ENCODE data around the gene RTBDN.

Gene RTBDN

GRCh38 chr19:12834566-12834943 lies at the start of gene RTBDN:
RTBDN (minus strand) TSS chr19:12834579; CDS start chr19:12829979, 4,600 bp downstream.
- no peak for TF ChIP-seq GATA2 (IDR thresholded peaks at IDR 0.05; ENCODE audit: low read depth, low read length)
- no peak for TF ChIP-seq GATA3 (IDR thresholded peaks at IDR 0.05; ENCODE audit: low read depth, low read length)

- TF ChIP-seq GATA2 (IDR thresholded peaks at IDR 0.05; ENCODE audit: low read depth, low read length) (no peak), GATA3 (IDR thresholded peaks at IDR 0.05; ENCODE audit: low read depth, low read length) (no peak)
Measured at GRCh38 chr19:12882589-12882988, 48.2 kb upstream of the RTBDN start.

- TF ChIP-seq GATA3 (IDR thresholded peaks at IDR 0.05; ENCODE audit: low read depth, low read length) = no peak
- TF ChIP-seq GATA2 (IDR thresholded peaks at IDR 0.05; ENCODE audit: low read depth, low read length) = no peak
Measured at GRCh38 chr19:12881172-12881808, 46.9 kb upstream of the RTBDN start, which contains the start of gene DNASE2. DNASE2 (minus strand) TSS chr19:12881449; CDS start chr19:12881375, 74 bp downstream.

- TF ChIP-seq GATA3 (IDR thresholded peaks at IDR 0.05; ENCODE audit: low read depth, low read length) = no peak
- no peak for TF ChIP-seq GATA2 (IDR thresholded peaks at IDR 0.05; ENCODE audit: low read depth, low read length)
Measured at GRCh38 chr19:12880551-12881171, 46.3 kb upstream of the RTBDN start.

- TF ChIP-seq GATA2 (IDR thresholded peaks at IDR 0.05; ENCODE audit: low read depth, low read length) (no peak), GATA3 (IDR thresholded peaks at IDR 0.05; ENCODE audit: low read depth, low read length) (no peak)
Measured at GRCh38 chr19:12875086-12875485, 40.7 kb upstream of the RTBDN start.

GRCh38 chr19:12873891-12874745 lies 39.7 kb upstream of the RTBDN start:
- TF ChIP-seq GATA3 (IDR thresholded peaks at IDR 0.05; ENCODE audit: low read depth, low read length) = no peak
- no peak for TF ChIP-seq GATA2 (IDR thresholded peaks at IDR 0.05; ENCODE audit: low read depth, low read length)

GRCh38 chr19:12872941-12873890 lies 38.8 kb upstream of the RTBDN start:
- TF ChIP-seq GATA2 (IDR thresholded peaks at IDR 0.05; ENCODE audit: low read depth, low read length) = no peak
- no peak for TF ChIP-seq GATA3 (IDR thresholded peaks at IDR 0.05; ENCODE audit: low read depth, low read length)

GRCh38 chr19:12872255-12872654 lies 37.9 kb upstream of the RTBDN start:
- TF ChIP-seq GATA3 (IDR thresholded peaks at IDR 0.05; ENCODE audit: low read depth, low read length) (no peak), GATA2 (IDR thresholded peaks at IDR 0.05; ENCODE audit: low read depth, low read length) (no peak)

GRCh38 chr19:12871681-12872080 lies 37.3 kb upstream of the RTBDN start:
- no peak for TF ChIP-seq GATA3 (IDR thresholded peaks at IDR 0.05; ENCODE audit: low read depth, low read length)
- TF ChIP-seq GATA2 (IDR thresholded peaks at IDR 0.05; ENCODE audit: low read depth, low read length) = no peak

GRCh38 chr19:12868540-12869112 lies 34.2 kb upstream of the RTBDN start:
- TF ChIP-seq GATA2 (IDR thresholded peaks at IDR 0.05; ENCODE audit: low read depth, low read length) (no peak), GATA3 (IDR thresholded peaks at IDR 0.05; ENCODE audit: low read depth, low read length) (no peak)

GRCh38 chr19:12867120-12868099 lies 33.0 kb upstream of the RTBDN start:
- TF ChIP-seq GATA2 (IDR thresholded peaks at IDR 0.05; ENCODE audit: low read depth, low read length) (no peak), GATA3 (IDR thresholded peaks at IDR 0.05; ENCODE audit: low read depth, low read length) (no peak)

Data from SH-SY5Y (cell line).